GM23338 (cell line): ENCODE results near the gene RPTOR.

Source experiments
- CREB1 ChIP-seq: fragments of 250-450 bp; sonication (Bioruptor Pico); IDR thresholded peaks from 2 replicates; pipeline ENCODE4 v1.5.0; 2020; ENCODE audit warnings: low read depth, mild to moderate bottlenecking, moderate library complexity
- EZH2 ChIP-seq: fragments of 200-600 bp; sonication (generic); IDR thresholded peaks from one replicate; pipeline ENCODE4 v1.8.0; 2017; ENCODE audit warnings: antibody characterized with exemption, mild to moderate bottlenecking, low read depth; ENCODE audit not compliant: unreplicated experiment
- EZH2phosphoT487 ChIP-seq: fragments of 200-600 bp; sonication (generic); IDR thresholded peaks from one replicate; pipeline ENCODE4 v1.8.1; 2018; ENCODE audit warnings: antibody characterized with exemption; ENCODE audit not compliant: unreplicated experiment
- POLR2AphosphoS5 ChIP-seq: IDR thresholded peaks from 2 replicates; pipeline ENCODE4 v1.6.1; 2016; ENCODE audit warnings: antibody characterized with exemption, low read depth
- TF ChIP-seq, protein P1 (sequence below), 2 experiments: fragments of 200-600 bp in 1 of 2; sonication (generic) in 1 of 2; conservative IDR thresholded peaks; 2 replicates each; pipeline versions ENCODE4 v1.5.1 to v1.6.1; 2016 to 2017; ENCODE audit warnings: antibody characterized with exemption in 2 of 2, low read depth in 2 of 2, mild to moderate bottlenecking in 2 of 2, moderate library complexity in 1 of 2
- TF ChIP-seq, protein P2 (sequence below): fragments of 250-450 bp; sonication (Bioruptor Pico); IDR thresholded peaks from 2 replicates; pipeline ENCODE4 v1.5.0; 2020; ENCODE audit warnings: mild to moderate bottlenecking, moderate library complexity

DNA sequence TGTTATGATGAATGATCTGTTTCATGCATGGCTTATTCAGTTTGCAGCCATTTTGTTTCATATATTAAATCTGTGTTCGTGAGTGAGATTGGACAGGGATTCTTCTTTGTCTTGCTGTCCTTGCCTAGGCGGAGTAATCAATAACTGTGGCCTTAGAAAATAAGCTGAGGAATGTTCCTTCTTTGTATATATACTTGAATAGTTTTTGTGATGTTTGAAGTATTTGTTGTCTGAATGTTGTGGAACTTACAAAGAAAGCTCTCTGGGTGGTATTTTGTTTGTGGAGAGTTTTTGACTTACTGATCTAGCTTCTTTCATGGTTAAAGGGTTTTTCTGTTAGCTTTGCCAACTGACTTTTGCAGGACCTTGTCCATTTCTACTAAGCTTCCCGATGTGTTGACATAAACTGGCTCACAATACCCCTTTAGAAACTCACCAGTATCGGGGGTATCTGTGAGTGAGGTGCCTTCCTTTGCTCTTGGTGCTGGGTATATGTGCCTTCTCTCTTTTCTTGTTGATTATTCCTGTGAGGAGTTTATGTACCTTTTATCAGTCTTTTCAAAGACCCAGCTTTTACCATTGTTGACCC is 166.2 kb downstream of the RPTOR start:
- TF ChIP-seq, protein P1, sequence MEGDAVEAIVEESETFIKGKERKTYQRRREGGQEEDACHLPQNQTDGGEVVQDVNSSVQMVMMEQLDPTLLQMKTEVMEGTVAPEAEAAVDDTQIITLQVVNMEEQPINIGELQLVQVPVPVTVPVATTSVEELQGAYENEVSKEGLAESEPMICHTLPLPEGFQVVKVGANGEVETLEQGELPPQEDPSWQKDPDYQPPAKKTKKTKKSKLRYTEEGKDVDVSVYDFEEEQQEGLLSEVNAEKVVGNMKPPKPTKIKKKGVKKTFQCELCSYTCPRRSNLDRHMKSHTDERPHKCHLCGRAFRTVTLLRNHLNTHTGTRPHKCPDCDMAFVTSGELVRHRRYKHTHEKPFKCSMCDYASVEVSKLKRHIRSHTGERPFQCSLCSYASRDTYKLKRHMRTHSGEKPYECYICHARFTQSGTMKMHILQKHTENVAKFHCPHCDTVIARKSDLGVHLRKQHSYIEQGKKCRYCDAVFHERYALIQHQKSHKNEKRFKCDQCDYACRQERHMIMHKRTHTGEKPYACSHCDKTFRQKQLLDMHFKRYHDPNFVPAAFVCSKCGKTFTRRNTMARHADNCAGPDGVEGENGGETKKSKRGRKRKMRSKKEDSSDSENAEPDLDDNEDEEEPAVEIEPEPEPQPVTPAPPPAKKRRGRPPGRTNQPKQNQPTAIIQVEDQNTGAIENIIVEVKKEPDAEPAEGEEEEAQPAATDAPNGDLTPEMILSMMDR (conservative IDR thresholded peaks at IDR 0.05; ENCODE audit: low read depth in 2 of 2): no peak
- TF ChIP-seq EZH2: no peak
- no peak for TF ChIP-seq POLR2AphosphoS5
- TF ChIP-seq EZH2phosphoT487: no peak
- TF ChIP-seq, protein P2, sequence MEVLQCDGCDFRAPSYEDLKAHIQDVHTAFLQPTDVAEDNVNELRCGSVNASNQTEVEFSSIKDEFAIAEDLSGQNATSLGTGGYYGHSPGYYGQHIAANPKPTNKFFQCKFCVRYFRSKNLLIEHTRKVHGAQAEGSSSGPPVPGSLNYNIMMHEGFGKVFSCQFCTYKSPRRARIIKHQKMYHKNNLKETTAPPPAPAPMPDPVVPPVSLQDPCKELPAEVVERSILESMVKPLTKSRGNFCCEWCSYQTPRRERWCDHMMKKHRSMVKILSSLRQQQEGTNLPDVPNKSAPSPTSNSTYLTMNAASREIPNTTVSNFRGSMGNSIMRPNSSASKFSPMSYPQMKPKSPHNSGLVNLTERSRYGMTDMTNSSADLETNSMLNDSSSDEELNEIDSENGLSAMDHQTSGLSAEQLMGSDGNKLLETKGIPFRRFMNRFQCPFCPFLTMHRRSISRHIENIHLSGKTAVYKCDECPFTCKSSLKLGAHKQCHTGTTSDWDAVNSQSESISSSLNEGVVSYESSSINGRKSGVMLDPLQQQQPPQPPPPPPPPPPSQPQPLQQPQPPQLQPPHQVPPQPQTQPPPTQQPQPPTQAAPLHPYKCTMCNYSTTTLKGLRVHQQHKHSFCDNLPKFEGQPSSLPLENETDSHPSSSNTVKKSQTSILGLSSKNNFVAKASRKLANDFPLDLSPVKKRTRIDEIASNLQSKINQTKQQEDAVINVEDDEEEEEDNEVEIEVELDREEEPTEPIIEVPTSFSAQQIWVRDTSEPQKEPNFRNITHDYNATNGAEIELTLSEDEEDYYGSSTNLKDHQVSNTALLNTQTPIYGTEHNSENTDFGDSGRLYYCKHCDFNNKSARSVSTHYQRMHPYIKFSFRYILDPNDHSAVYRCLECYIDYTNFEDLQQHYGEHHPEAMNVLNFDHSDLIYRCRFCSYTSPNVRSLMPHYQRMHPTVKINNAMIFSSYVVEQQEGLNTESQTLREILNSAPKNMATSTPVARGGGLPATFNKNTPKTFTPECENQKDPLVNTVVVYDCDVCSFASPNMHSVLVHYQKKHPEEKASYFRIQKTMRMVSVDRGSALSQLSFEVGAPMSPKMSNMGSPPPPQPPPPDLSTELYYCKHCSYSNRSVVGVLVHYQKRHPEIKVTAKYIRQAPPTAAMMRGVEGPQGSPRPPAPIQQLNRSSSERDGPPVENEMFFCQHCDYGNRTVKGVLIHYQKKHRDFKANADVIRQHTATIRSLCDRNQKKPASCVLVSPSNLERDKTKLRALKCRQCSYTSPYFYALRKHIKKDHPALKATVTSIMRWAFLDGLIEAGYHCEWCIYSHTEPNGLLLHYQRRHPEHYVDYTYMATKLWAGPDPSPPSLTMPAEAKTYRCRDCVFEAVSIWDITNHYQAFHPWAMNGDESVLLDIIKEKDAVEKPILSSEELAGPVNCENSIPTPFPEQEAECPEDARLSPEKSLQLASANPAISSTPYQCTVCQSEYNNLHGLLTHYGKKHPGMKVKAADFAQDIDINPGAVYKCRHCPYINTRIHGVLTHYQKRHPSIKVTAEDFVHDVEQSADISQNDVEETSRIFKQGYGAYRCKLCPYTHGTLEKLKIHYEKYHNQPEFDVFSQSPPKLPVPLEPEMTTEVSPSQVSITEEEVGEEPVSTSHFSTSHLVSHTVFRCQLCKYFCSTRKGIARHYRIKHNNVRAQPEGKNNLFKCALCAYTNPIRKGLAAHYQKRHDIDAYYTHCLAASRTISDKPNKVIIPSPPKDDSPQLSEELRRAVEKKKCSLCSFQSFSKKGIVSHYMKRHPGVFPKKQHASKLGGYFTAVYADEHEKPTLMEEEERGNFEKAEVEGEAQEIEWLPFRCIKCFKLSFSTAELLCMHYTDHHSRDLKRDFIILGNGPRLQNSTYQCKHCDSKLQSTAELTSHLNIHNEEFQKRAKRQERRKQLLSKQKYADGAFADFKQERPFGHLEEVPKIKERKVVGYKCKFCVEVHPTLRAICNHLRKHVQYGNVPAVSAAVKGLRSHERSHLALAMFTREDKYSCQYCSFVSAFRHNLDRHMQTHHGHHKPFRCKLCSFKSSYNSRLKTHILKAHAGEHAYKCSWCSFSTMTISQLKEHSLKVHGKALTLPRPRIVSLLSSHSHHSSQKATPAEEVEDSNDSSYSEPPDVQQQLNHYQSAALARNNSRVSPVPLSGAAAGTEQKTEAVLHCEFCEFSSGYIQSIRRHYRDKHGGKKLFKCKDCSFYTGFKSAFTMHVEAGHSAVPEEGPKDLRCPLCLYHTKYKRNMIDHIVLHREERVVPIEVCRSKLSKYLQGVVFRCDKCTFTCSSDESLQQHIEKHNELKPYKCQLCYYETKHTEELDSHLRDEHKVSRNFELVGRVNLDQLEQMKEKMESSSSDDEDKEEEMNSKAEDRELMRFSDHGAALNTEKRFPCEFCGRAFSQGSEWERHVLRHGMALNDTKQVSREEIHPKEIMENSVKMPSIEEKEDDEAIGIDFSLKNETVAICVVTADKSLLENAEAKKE (CRISPR knock-in tag): no peak
- no peak for TF ChIP-seq CREB1 (CRISPR knock-in tag)
